ENCODE data around the gene TNFSF10. TPM values are rescaled to one million over a fixed set of nuclear protein-coding genes. Genes with fewer than 3 reads are reported as not detected.

The TNFSF10 gene
- total and polyA plus RNA-seq, 2 donors (not counting 1 experiment from before 2014, with no cell fraction given): 16.4 to 21.0 TPM

DNA sequence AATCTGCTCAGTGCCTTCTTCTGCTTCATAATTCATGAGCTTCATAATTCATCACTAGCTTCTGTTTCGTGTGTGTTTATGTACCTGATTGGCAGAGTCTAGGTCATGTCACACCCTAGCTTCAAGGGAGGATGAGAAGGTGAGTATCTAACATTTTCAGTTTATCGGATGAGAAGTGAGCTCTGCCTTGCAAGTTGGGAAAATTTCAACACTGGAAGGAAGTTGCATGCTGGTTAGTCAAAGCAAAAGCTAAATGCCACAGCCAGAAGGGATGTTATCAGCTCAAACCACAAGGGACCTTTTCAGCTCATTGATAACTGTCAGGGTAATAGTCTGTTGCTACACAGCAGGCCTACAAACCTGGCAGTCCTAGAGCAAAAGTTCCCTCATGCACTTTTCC is 7.3 kb upstream of the TNFSF10 start:
- intact Hi-C loops (cut with micrococcal nuclease): no loop called here
- no peak for ATAC-seq (ENCODE audit: low read depth)
- Mint-ChIP-seq H3K27ac (no peak overlapping the region), H3K4me1 (peaks cover 1% of the 10 kb centered on the region), H3K4me3 (no peak overlapping the region), H3K27me3 (no peaks in the 10 kb centered on the region), H3K9me3 (ENCODE audit: insufficient read depth) (no peaks in the 10 kb centered on the region)
- H3K4me2 ChIP-seq (replicated peaks; ENCODE audit: low read depth, low read length, poor library complexity, severe bottlenecking): no peak overlapping the region
- no peaks in the 10 kb centered on the region for H3K9me3 ChIP-seq (ENCODE audit: control extremely low read depth in 1 of 3, control insufficient read depth in 2 of 3, insufficient read depth in 1 of 3, low read length in 2 of 3)
- POLR2A ChIA-PET: no interaction called here
- no peaks in the 10 kb centered on the region for H3K4me1 ChIP-seq (ENCODE audit: control insufficient read depth in 2 of 2, insufficient read depth in 2 of 2, low read length in 2 of 2)
- CTCF ChIA-PET: interaction anchor here (0.5 to 1.9 kb wide), 4 partner anchors 10 to 66 kb away, joined by 3 to 9 read pairs (median 4); no protein-coding TSS in a partner anchor
- DNase-seq: no peak
- H3K9ac ChIP-seq (ENCODE audit: low read length): no peak overlapping the region
- no peaks in the 10 kb centered on the region for H3K27me3 ChIP-seq (replicated peaks in 1 of 4; ENCODE audit: control extremely low read depth in 1 of 4, control insufficient read depth in 3 of 4, insufficient read depth in 4 of 4, low read length in 3 of 4)
- no peak overlapping the region for H3K4me3 ChIP-seq (ENCODE audit: control extremely low read depth in 1 of 5, extremely low read depth in 1 of 5, insufficient read depth in 1 of 5, low read depth in 2 of 5, low read length in 4 of 5)
- H3K27ac ChIP-seq (ENCODE audit: low read length in 2 of 2): no peak overlapping the region
- 67% methylated on average over 1 of the region's 2 CpGs for WGBS (ENCODE audit: insufficient coverage)
- H3K36me3 ChIP-seq (replicated peaks in 1 of 2; ENCODE audit: control extremely low read depth in 1 of 2, control insufficient read depth in 1 of 2, extremely low read depth in 1 of 2, insufficient read depth in 2 of 2, low read length in 1 of 2): no peaks in the 10 kb centered on the region
- TF ChIP-seq, protein P1, sequence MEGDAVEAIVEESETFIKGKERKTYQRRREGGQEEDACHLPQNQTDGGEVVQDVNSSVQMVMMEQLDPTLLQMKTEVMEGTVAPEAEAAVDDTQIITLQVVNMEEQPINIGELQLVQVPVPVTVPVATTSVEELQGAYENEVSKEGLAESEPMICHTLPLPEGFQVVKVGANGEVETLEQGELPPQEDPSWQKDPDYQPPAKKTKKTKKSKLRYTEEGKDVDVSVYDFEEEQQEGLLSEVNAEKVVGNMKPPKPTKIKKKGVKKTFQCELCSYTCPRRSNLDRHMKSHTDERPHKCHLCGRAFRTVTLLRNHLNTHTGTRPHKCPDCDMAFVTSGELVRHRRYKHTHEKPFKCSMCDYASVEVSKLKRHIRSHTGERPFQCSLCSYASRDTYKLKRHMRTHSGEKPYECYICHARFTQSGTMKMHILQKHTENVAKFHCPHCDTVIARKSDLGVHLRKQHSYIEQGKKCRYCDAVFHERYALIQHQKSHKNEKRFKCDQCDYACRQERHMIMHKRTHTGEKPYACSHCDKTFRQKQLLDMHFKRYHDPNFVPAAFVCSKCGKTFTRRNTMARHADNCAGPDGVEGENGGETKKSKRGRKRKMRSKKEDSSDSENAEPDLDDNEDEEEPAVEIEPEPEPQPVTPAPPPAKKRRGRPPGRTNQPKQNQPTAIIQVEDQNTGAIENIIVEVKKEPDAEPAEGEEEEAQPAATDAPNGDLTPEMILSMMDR (IDR thresholded peaks at IDR 0.05): no peak
- no peak for TF ChIP-seq EZH2 (IDR thresholded peaks at IDR 0.05; ENCODE audit: borderline replicate concordance, insufficient read depth, low read depth, low read length, poor library complexity, severe bottlenecking)
- no peak overlapping the region for H2AFZ ChIP-seq (ENCODE audit: insufficient read depth, low read depth, low read length, poor library complexity, severe bottlenecking)
- H3K79me2 ChIP-seq (ENCODE audit: control insufficient read depth, insufficient read depth, low read length): no peaks in the 10 kb centered on the region
- no peaks in the 10 kb centered on the region for H4K20me1 ChIP-seq (ENCODE audit: control insufficient read depth, insufficient read depth, low read length, poor library complexity, severe bottlenecking)

DNA sequence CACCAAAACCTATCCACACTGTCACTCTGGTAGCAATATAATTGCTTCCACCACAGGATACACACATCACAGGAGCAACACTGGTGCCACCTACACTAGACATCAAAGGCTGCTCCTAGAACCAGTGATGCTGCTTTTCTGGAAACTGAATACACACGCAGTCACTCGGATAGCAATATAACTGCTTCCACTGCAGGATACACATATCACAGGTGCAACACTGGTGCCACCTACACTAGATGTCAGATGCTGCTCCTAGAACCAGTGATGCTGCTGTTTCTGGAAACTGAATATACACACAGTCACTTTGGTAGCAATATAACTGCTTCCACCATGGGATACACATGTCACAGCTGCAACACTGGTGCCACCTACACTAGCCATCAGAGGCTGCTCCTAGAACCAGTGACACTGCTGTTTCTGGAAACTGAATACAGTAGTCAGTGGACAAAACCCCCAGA is 6.9 kb upstream of the TNFSF10 start:
- CTCF ChIA-PET: interaction anchor here (0.5 to 1.9 kb wide), 4 partner anchors 9 to 66 kb away, joined by 3 to 9 read pairs (median 4); no protein-coding TSS in a partner anchor
- POLR2A ChIA-PET: no interaction called here
- Mint-ChIP-seq H3K9me3 (ENCODE audit: insufficient read depth) (no peaks in the 10 kb centered on the region), H3K27me3 (no peaks in the 10 kb centered on the region), H3K27ac (no peak overlapping the region), H3K4me1 (peaks cover 1% of the 10 kb centered on the region), H3K4me3 (no peak overlapping the region)
- no peaks in the 10 kb centered on the region for H3K9me3 ChIP-seq (ENCODE audit: control extremely low read depth in 1 of 3, control insufficient read depth in 2 of 3, insufficient read depth in 1 of 3, low read length in 2 of 3)
- WGBS (ENCODE audit: insufficient coverage): 100% methylated on average over 2 of the region's 2 CpGs
- intact Hi-C loops (cut with micrococcal nuclease): no loop called here
- no peaks in the 10 kb centered on the region for H3K79me2 ChIP-seq (ENCODE audit: control insufficient read depth, insufficient read depth, low read length)
- H3K27ac ChIP-seq (ENCODE audit: low read length in 2 of 2): no peak overlapping the region
- H3K4me1 ChIP-seq (ENCODE audit: control insufficient read depth in 2 of 2, insufficient read depth in 2 of 2, low read length in 2 of 2): no peaks in the 10 kb centered on the region
- no peaks in the 10 kb centered on the region for H4K20me1 ChIP-seq (ENCODE audit: control insufficient read depth, insufficient read depth, low read length, poor library complexity, severe bottlenecking)
- H3K9ac ChIP-seq (ENCODE audit: low read length): no peak overlapping the region
- H3K36me3 ChIP-seq (replicated peaks in 1 of 2; ENCODE audit: control extremely low read depth in 1 of 2, control insufficient read depth in 1 of 2, extremely low read depth in 1 of 2, insufficient read depth in 2 of 2, low read length in 1 of 2): no peaks in the 10 kb centered on the region
- no peak overlapping the region for H2AFZ ChIP-seq (ENCODE audit: insufficient read depth, low read depth, low read length, poor library complexity, severe bottlenecking)
- TF ChIP-seq, protein P1 (IDR thresholded peaks at IDR 0.05): no peak
- TF ChIP-seq EZH2 (IDR thresholded peaks at IDR 0.05; ENCODE audit: borderline replicate concordance, insufficient read depth, low read depth, low read length, poor library complexity, severe bottlenecking): no peak
- ATAC-seq (ENCODE audit: low read depth) (no peak), DNase-seq (no peak)
- H3K27me3 ChIP-seq (replicated peaks in 1 of 4; ENCODE audit: control extremely low read depth in 1 of 4, control insufficient read depth in 3 of 4, insufficient read depth in 4 of 4, low read length in 3 of 4): no peaks in the 10 kb centered on the region
- no peak overlapping the region for H3K4me3 ChIP-seq (ENCODE audit: control extremely low read depth in 1 of 5, extremely low read depth in 1 of 5, insufficient read depth in 1 of 5, low read depth in 2 of 5, low read length in 4 of 5)
- no peak overlapping the region for H3K4me2 ChIP-seq (replicated peaks; ENCODE audit: low read depth, low read length, poor library complexity, severe bottlenecking)
